SK-N-SH treated with all-trans-retinoic acid at 6 μM for 48 hours (cell line): ENCODE data around the gene GSAP.

ENCODE experiments used
- ATAC-seq: fragments of 200-7000 bp; cut with Tn5 transposase; 3 replicates; pipeline ENCODE4 v1.9.1; 2020; ENCODE audit warnings: mild to moderate bottlenecking, moderate library complexity
- ARNTL ChIP-seq: fragments of 450-650 bp; formaldehyde crosslinking; IDR thresholded peaks from 2 replicates; pipeline ENCODE4 v1.5.0; 2020; ENCODE audit warnings: low read depth, mild to moderate bottlenecking, moderate library complexity, borderline replicate concordance
- BACH2 ChIP-seq: fragments of 250-450 bp; sonication (Bioruptor Pico); IDR thresholded peaks from 2 replicates; pipeline ENCODE4 v1.9.0; 2021; ENCODE audit warnings: mild to moderate bottlenecking, borderline replicate concordance
- CSDC2 ChIP-seq: fragments of 250-450 bp; sonication (Bioruptor Pico); IDR thresholded peaks from 2 replicates; pipeline ENCODE4 v1.5.0; 2020; ENCODE audit warnings: mild to moderate bottlenecking, moderate library complexity
- ESRRG ChIP-seq: fragments of 250-450 bp; sonication (Bioruptor Pico); IDR thresholded peaks from 2 replicates; pipeline ENCODE4 v1.6.1; 2021; ENCODE audit warnings: mild to moderate bottlenecking
- GLIS3 ChIP-seq: fragments of 250-450 bp; sonication (Bioruptor Pico); IDR thresholded peaks from 2 replicates; pipeline ENCODE4 v1.5.0; 2020; ENCODE audit warnings: mild to moderate bottlenecking, moderate library complexity
- ISL1 ChIP-seq: fragments of 250-450 bp; sonication (Bioruptor Pico); IDR thresholded peaks from 2 replicates; pipeline ENCODE4 v2.1.2; 2022; ENCODE audit warnings: mild to moderate bottlenecking, moderate library complexity
- OSR1 ChIP-seq: fragments of 250-450 bp; sonication (Bioruptor Pico); IDR thresholded peaks from 2 replicates; pipeline ENCODE4 v1.8.0; 2022; ENCODE audit warnings: moderate library complexity, mild to moderate bottlenecking, inconsistent platforms
- PPARA ChIP-seq: fragments of 250-450 bp; sonication (Bioruptor Pico); IDR thresholded peaks from 2 replicates; pipeline ENCODE4 v1.5.0; 2020; ENCODE audit warnings: mild to moderate bottlenecking, borderline replicate concordance
- RARB ChIP-seq: fragments of 250-450 bp; sonication (Bioruptor Pico); IDR thresholded peaks from 2 replicates; pipeline ENCODE4 v1.8.0; 2021; ENCODE audit warnings: mild to moderate bottlenecking, moderate library complexity
- SNAI2 ChIP-seq: fragments of 250-450 bp; sonication (Bioruptor Pico); IDR thresholded peaks from 2 replicates; pipeline ENCODE4 v1.5.0; 2020; ENCODE audit warnings: mild to moderate bottlenecking, moderate library complexity
- TCF4 ChIP-seq: fragments of 250-450 bp; sonication (Bioruptor Pico); IDR thresholded peaks from 2 replicates; pipeline ENCODE4 v1.8.0; 2021; ENCODE audit warnings: mild to moderate bottlenecking, moderate library complexity, borderline replicate concordance
- TOX ChIP-seq: fragments of 250-450 bp; sonication (Bioruptor Pico); IDR thresholded peaks from 2 replicates; pipeline ENCODE4 v1.8.0; 2021; ENCODE audit warnings: mild to moderate bottlenecking, moderate library complexity, borderline replicate concordance
- ZC3H10 ChIP-seq: fragments of 250-450 bp; sonication (Bioruptor Pico); IDR thresholded peaks from 2 replicates; pipeline ENCODE4 v1.5.1; 2021; ENCODE audit warnings: mild to moderate bottlenecking, moderate library complexity
- ZFP3 ChIP-seq: fragments of 250-450 bp; sonication (Bioruptor Pico); IDR thresholded peaks from 2 replicates; pipeline ENCODE4 v1.5.0; 2020; ENCODE audit warnings: mild to moderate bottlenecking, moderate library complexity
- ZFP30 ChIP-seq: fragments of 450-650 bp; formaldehyde crosslinking; IDR thresholded peaks from 2 replicates; pipeline ENCODE4 v1.5.0; 2022; ENCODE audit warnings: mild to moderate bottlenecking, moderate library complexity
- ZNF565 ChIP-seq: fragments of 450-650 bp; formaldehyde crosslinking; conservative IDR thresholded peaks from 2 replicates; pipeline ENCODE4 v1.5.0; 2020; ENCODE audit warnings: low read depth, mild to moderate bottlenecking, moderate library complexity
- ZNF70 ChIP-seq: fragments of 450-650 bp; formaldehyde crosslinking; IDR thresholded peaks from 2 replicates; pipeline ENCODE4 v1.5.0; 2020; ENCODE audit warnings: mild to moderate bottlenecking, moderate library complexity
- ZNF8 ChIP-seq: fragments of 450-650 bp; formaldehyde crosslinking; IDR thresholded peaks from 2 replicates; pipeline ENCODE4 v1.5.0; 2020; ENCODE audit warnings: mild to moderate bottlenecking, moderate library complexity
- TF ChIP-seq, protein P1 (sequence below): fragments of 250-450 bp; sonication (Bioruptor Pico); IDR thresholded peaks from 2 replicates; pipeline ENCODE4 v1.8.0; 2020; ENCODE audit warnings: mild to moderate bottlenecking, moderate library complexity, borderline replicate concordance
- TF ChIP-seq, protein P2 (sequence below): fragments of 250-450 bp; sonication (Bioruptor Pico); IDR thresholded peaks from 2 replicates; pipeline ENCODE4 v1.8.0; 2021; ENCODE audit warnings: low read depth, mild to moderate bottlenecking, moderate library complexity, borderline replicate concordance
- TF ChIP-seq, protein P3 (sequence below): fragments of 250-450 bp; sonication (Bioruptor Pico); IDR thresholded peaks from 2 replicates; pipeline ENCODE4 v1.5.1; 2021; ENCODE audit warnings: mild to moderate bottlenecking, moderate library complexity

Gene GSAP

DNA sequence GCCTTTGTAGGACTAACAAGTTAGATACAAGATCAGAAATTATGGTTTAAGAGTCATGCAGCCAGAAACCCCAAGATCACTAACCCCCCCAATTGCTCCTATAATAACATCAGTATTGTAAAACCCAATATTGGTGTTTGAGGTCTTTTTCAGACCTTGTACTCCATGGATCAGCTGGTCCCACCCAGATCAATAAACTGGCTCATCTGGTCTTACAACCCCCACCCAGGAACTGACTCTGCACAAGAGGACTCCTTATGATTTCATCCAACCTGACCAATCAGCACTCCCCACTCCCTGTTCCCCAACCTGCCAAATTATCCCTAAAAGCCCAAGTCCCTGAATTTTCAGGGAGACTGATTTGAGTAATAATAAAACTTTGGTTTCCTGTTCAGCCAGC is 6.4 kb upstream of the GSAP start (continued):
- TF ChIP-seq, protein P1, sequence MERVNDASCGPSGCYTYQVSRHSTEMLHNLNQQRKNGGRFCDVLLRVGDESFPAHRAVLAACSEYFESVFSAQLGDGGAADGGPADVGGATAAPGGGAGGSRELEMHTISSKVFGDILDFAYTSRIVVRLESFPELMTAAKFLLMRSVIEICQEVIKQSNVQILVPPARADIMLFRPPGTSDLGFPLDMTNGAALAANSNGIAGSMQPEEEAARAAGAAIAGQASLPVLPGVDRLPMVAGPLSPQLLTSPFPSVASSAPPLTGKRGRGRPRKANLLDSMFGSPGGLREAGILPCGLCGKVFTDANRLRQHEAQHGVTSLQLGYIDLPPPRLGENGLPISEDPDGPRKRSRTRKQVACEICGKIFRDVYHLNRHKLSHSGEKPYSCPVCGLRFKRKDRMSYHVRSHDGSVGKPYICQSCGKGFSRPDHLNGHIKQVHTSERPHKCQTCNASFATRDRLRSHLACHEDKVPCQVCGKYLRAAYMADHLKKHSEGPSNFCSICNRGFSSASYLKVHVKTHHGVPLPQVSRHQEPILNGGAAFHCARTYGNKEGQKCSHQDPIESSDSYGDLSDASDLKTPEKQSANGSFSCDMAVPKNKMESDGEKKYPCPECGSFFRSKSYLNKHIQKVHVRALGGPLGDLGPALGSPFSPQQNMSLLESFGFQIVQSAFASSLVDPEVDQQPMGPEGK (CRISPR knock-in tag) = no peak

DNA sequence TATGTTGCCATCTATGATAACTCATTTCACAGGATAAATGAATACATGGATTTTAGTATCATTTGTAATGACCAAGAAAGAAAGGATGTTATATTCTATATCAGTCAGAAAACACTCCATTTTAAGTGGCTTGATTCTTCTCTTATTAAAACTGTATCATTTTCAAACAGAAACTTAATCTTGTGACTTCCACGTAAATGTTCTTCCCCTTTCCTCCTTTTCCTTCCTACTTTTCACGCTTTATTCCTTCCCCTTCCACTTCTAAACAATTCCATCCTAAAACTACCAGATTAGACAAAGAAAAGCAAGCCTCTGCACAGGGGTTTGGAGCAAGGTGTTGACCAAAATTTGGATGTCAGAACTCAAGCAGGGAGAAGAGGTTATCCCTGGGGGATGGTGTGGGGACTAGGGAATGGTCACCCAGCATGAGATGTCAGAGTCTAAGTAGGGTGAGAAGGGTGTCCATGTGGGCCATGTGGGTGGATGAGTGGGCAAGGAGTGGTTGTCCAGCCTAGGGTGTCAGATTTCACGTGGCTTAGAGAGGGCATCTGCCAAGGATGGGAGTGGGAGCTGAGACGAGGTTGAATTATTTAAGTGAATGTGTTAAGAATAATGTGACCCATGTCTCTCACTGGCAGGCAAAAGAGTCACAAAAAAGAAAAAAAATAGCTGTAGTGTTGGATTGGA is 5.0 kb upstream of the GSAP start:
- TF ChIP-seq BACH2 (CRISPR knock-in tag) = no peak
- TF ChIP-seq GLIS3 (CRISPR knock-in tag) = no peak
- no peak for TF ChIP-seq ZNF565 (CRISPR knock-in tag)
- no peak for TF ChIP-seq TOX
- no peak for TF ChIP-seq CSDC2 (CRISPR knock-in tag)
- no peak for TF ChIP-seq ZNF70
- TF ChIP-seq, protein P2, sequence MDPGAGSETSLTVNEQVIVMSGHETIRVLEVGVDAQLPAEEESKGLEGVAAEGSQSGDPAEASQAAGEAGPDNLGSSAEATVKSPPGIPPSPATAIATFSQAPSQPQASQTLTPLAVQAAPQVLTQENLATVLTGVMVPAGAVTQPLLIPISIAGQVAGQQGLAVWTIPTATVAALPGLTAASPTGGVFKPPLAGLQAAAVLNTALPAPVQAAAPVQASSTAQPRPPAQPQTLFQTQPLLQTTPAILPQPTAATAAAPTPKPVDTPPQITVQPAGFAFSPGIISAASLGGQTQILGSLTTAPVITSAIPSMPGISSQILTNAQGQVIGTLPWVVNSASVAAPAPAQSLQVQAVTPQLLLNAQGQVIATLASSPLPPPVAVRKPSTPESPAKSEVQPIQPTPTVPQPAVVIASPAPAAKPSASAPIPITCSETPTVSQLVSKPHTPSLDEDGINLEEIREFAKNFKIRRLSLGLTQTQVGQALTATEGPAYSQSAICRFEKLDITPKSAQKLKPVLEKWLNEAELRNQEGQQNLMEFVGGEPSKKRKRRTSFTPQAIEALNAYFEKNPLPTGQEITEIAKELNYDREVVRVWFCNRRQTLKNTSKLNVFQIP = no peak
- TF ChIP-seq ZFP3 = no peak
- no peak for TF ChIP-seq TCF4 (CRISPR knock-in tag)
- TF ChIP-seq PPARA (CRISPR knock-in tag) = no peak
- TF ChIP-seq ISL1 (CRISPR knock-in tag) = no peak
- TF ChIP-seq, protein P3, sequence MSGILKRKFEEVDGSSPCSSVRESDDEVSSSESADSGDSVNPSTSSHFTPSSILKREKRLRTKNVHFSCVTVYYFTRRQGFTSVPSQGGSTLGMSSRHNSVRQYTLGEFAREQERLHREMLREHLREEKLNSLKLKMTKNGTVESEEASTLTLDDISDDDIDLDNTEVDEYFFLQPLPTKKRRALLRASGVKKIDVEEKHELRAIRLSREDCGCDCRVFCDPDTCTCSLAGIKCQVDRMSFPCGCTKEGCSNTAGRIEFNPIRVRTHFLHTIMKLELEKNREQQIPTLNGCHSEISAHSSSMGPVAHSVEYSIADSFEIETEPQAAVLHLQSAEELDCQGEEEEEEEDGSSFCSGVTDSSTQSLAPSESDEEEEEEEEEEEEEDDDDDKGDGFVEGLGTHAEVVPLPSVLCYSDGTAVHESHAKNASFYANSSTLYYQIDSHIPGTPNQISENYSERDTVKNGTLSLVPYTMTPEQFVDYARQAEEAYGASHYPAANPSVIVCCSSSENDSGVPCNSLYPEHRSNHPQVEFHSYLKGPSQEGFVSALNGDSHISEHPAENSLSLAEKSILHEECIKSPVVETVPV (CRISPR knock-in tag) = no peak
- no peak for TF ChIP-seq SNAI2 (CRISPR knock-in tag)
- TF ChIP-seq ZC3H10 (CRISPR knock-in tag) = no peak
- no peak for TF ChIP-seq ARNTL
- TF ChIP-seq, protein P1 (CRISPR knock-in tag) = no peak
- no peak for TF ChIP-seq ESRRG (CRISPR knock-in tag)
- no peak for TF ChIP-seq RARB (CRISPR knock-in tag)
- TF ChIP-seq ZNF8 (CRISPR knock-in tag) = no peak

DNA sequence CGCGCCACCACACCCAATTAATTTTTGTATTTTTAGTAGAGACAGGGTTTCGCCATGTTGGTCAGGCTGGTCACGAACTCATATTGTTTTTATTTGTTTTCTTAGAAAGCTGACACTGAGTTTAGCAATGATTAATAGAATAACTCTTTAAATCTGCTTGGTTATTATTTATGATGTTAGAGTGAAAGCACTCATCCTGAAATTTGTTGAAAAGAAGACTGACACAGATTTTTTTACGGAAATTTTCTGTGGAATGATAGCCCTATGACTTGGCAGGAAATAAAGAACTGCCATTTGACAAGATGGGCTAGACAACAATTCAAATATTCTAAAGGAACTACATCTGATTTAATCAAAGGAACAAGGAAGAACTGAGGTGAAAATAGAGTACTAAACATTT is 4.3 kb upstream of the GSAP start:
- ATAC-seq = no peak
- TF ChIP-seq ZNF8 (CRISPR knock-in tag) = no peak
- TF ChIP-seq ZNF565 (CRISPR knock-in tag) = no peak
- TF ChIP-seq TCF4 (CRISPR knock-in tag) = no peak
- no peak for TF ChIP-seq ESRRG (CRISPR knock-in tag)
- no peak for TF ChIP-seq ZFP30 (CRISPR knock-in tag)

More for the DNA sequence above, 5.0 kb upstream of the GSAP start:
- no peak for ATAC-seq

DNA sequence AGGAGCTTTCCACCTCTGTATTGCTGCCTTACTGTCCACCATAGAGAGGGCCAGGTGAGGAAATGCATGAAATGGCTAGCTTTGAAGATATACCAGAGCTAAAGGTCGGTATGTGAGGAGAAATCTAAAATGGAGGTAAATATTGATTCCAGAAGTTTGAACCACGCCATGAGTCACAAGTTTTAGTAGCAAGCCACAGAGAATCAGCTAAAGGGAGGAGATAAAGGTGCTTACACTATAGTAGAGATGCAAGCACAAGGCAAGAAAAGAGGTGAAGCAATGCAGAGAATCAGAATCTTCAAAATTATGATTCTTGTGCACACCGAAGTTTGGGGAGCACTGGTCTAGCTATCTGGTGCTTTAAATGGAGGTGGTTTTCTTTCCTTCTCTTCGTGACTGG is 3.0 kb upstream of the GSAP start:
- no peak for TF ChIP-seq RARB (CRISPR knock-in tag)
- TF ChIP-seq ZC3H10 (CRISPR knock-in tag) = no peak
- no peak for TF ChIP-seq SNAI2 (CRISPR knock-in tag)
- no peak for TF ChIP-seq PPARA (CRISPR knock-in tag)
- no peak for TF ChIP-seq TOX
- TF ChIP-seq, protein P1 (CRISPR knock-in tag) = no peak
- no peak for TF ChIP-seq TCF4 (CRISPR knock-in tag)
- no peak for TF ChIP-seq ESRRG (CRISPR knock-in tag)
- no peak for TF ChIP-seq ARNTL
- TF ChIP-seq OSR1 (CRISPR knock-in tag) = no peak
- TF ChIP-seq, protein P2 = no peak
- no peak for ATAC-seq
